NCI-H146 treated with DMSO at 0.1 percent for 48 hours (cell line): ENCODE results near the gene RBM27.
"Not testable (repeated sequence)": the region's sequence is repeated elsewhere in the genome, so short reads cannot be mapped to it uniquely, and the experiment has no call there.

ENCODE experiments used
- DNase-seq: peaks from one replicate; lab custom pipeline; 2025; ENCODE audit not compliant: unreplicated experiment; lab: John Stamatoyannopoulos, UW

Gene RBM27

GRCh38 chr5:146208916-146209522 is 5.6 kb downstream of the RBM27 start:
- DNase-seq: no peak

DNA sequence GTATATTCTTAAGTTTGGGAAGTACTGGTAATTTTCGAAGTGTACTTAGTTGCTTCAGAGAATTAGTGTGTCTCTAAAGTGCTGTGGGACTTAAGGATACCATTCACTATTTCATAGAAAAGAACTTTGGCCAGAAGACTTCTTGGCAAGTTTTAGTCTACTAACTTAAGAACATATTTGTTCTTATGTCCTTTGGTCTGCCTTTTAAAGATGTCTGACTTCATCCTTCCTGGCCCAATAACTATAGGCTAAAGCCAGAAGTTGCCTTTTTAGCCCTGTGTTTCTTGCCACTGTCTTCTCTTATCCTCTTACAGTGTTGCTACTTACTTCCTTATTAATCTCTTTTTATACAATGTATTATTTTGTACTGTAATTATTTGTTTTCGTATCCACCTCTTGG is 6.3 kb downstream of the RBM27 start:
- no peak for DNase-seq

- DNase-seq: not testable (repeated sequence)
These were observed 7.4 kb downstream of the RBM27 start for GRCh38 chr5:146210810-146211209.

DNA sequence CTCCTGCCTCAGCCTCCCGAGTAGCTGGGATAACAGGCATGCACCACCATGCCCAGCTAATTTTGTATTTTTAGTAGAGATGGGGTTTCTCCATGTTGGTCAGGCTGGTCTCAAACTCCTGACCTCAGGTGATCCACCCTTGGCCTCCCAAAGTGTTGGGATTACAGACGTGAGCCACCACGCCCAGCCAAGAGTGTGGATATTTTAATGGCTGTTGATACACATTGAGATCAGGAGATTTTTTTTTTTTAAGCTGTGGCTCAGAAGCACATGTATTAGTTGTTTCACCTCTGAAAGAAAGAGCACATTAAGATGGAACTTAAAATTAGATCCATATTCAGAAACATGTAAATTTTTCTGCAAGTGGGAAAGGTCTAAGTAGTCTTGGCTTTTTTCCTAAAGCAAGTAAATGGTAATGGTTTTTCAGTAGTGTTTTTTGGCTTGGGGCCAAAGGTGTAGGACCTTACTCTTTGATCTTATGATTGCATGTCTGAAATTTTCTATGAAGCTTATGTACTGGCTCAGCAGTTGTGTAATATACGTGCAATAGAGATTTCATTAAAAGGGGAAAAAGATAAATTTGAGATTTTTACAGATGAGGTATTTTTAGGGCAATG is 9.9 kb downstream of the RBM27 start:
- DNase-seq: peak; percentile 1

GRCh38 chr5:146214881-146215280 is 11.5 kb downstream of the RBM27 start:
- not testable (repeated sequence) for DNase-seq

DNA sequence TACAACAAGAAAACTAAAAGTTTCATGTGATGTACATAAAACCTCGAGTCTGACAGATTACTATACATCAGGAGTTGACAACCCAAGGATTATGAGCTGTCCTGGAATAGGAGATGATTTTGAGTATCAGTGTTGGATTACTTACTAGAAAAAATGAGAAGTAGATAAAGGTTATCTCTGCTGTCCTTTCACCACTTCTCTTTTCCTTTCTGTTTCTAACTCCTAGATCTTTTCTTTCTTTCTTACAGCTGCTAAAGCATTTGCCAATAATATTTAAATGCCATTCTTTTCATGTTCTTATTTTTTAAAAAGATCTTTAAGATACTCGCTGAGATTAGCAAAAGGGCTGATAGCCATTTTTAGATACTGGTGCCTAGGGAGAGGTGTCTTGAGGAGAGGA is 14.8 kb downstream of the RBM27 start:
- no peak for DNase-seq

DNA sequence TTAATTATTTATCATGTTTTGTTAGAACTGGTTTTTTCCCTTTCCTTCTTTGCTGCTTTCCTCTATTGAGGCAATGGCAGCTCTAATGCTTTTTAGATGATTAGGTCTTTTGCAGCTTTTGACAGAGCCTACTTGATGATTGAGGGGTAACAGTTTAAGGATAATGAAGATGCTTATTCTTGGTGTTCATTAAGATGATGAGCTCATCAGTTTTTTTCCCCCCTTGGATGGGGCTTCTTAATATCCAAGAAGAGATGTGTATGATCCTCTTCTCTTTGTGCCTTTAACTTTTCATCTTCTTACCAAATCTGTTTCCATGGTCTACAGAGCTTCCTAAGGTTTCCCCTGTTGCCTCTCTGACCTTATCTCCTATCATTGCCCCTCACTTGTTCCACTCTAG is 15.8 kb downstream of the RBM27 start:
- no peak for DNase-seq

DNA sequence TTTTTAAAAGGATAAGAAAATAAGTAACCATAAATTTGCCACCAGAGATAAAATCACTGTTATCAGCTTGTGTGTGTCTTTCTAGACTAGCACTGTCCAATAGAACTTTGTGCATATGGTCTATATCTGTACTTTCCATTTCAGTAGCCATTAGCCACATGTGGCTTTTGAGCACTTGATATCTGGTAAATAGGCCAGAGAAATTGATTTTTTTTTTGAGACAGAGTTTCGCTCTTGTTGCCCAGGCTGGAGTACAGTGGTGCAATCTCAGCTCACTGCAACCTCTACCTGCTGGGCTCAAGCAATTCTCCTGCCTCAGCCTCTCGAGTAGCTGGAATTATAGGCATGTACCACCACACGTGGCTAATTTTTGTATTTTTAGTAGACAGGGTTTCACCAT is 17.8 kb downstream of the RBM27 start:
- DNase-seq: no peak

DNA sequence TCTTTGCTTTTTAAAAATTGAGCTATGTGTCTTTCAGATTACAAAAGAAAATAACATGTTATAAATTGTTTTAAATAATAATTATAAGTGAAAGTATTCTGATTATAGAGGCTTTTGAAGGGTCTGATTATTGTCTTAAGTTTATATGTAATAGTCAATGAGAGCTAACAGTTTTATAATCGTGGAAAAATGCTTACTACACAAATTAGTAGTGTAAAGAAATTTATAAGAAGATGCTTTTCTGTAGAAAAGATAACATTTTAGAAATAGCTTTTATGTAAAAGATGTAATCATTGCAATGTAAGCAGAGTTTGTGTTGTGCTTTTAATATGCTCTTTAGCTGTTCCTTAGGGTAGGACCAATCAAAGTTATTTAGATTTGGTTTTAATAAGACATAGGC is 18.6 kb downstream of the RBM27 start:
- DNase-seq: no peak

GRCh38 chr5:146223179-146223578 is 19.8 kb downstream of the RBM27 start:
- no peak for DNase-seq

DNA sequence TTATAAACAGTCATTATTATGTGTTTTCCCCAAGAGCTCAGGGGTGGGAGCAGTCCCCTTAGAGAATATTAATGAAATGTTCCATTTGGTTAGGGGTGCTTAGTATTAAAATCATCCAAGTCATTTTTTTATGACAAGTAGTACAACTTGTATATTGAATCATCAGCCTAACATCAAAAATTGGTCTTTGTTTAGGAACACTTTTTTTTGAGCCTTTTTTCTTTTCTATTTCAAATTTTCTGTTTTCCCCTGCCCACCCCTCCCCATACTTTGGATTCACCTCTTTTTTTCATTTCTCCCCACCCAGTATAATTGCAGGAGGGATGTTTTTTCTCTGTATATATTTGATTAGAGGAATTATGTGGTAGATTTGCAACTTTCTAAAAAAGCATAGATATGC is 25.8 kb downstream of the RBM27 start:
- no peak for DNase-seq

DNA sequence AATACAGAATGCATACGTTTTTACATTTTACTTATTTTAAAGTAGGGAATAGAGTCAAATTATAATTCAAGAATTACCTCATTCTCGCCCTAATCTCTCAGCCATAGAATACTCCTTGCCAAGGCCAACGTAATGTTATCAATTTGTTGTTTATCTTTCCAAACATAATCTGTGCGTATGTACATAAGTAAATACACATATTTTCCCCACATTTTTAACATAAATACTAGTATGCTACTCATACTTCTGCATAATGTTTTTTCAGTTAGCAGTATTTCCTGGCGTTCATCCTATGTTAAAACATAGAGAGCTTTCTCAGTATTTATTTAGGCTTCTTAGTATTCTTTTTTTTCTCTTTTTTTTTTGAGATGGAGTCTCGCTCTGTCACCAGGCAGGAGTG is 28.8 kb downstream of the RBM27 start:
- no peak for DNase-seq

GRCh38 chr5:146233441-146233840 is 30.0 kb downstream of the RBM27 start:
- DNase-seq: no peak

- DNase-seq: no peak
These were observed 35.6 kb downstream of the RBM27 start for GRCh38 chr5:146238973-146239372.

- DNase-seq: no peak
These were observed 37.5 kb downstream of the RBM27 start for GRCh38 chr5:146240951-146241350.

DNA sequence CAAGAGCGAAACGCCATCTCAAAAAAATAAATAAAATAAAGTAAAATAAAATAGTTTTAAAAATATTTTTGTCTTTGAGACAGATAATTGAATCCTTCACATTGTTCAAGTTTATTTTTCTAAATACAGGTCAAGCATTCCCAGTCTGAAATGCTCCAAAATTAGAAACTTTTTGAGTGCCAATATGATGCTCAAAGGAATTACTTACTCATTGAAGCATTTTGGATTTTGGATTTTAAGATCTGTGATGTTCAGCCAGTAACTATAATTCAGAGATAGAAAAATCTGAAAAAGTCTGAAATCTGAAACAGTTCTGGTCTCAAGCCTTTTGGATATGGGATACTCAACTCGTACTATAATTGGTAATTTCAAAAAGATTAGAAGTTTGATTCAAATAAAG is 39.8 kb downstream of the RBM27 start:
- DNase-seq: no peak

- DNase-seq: no peak
These were observed 45.2 kb downstream of the RBM27 start for GRCh38 chr5:146248561-146248960.

DNA sequence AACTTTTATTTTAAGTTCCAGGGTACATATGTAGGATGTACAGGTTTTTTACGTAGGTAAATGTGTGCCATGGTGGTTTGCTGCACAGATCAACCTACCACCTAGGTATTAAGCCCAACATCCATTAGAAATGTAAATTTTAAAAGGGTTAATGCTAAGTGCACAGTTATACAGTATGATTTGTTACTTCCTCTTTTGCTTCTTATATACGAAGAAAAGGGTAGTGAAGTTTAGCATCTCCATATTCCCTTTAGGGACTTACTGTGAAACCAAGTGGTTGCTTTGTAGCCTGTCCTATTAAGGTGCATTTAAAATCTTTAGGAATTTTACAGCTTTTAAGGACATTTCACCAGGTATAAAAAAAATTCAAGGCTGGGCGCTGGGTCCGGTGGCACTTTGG is 46.4 kb downstream of the RBM27 start:
- no peak for DNase-seq
